K562 (cell line): ENCODE data around the gene ACBD6. TPM values are rescaled to one million over a fixed set of nuclear protein-coding genes. Genes with fewer than 3 reads are reported as not detected.

ENCODE experiments used
- BMI1 ChIP-seq: fragments of 150-350 bp; IDR thresholded peaks from 2 replicates; pipeline ENCODE4 v1.6.1; 2014; ENCODE audit warnings: low read length
- HMG20B ChIP-seq: fragments of 250-450 bp; sonication (Bioruptor Pico); IDR thresholded peaks from 2 replicates; pipeline ENCODE4 v1.5.0; 2021; ENCODE audit warnings: mild to moderate bottlenecking
- KDM5B ChIP-seq: fragments of 200-600 bp; sonication (generic); IDR thresholded peaks from 2 replicates; pipeline ENCODE4 v1.6.1; 2012; ENCODE audit warnings: low read depth, mild to moderate bottlenecking, moderate library complexity, low read length, control low read depth, inconsistent platforms; ENCODE audit not compliant: insufficient replicate concordance
- L3MBTL2 ChIP-seq: fragments of 450-650 bp; IDR thresholded peaks from 2 replicates; pipeline ENCODE4 v1.6.1; 2016; ENCODE audit warnings: mild to moderate bottlenecking, moderate library complexity
- TOE1 ChIP-seq, 2 experiments: fragments of 450-650 bp in 1 of 2; sonication (generic) in 1 of 2; formaldehyde crosslinking in 1 of 2; IDR thresholded peaks; 2 replicates each; pipeline versions ENCODE4 v1.7.1 to v1.8.0; 2016 to 2022; ENCODE audit warnings: borderline replicate concordance in 2 of 2, mild to moderate bottlenecking in 2 of 2, antibody characterized with exemption in 1 of 2, inconsistent platforms in 1 of 2, low read depth in 1 of 2, missing genetic modification reagents in 1 of 2, moderate library complexity in 1 of 2
- ZFPM2 ChIP-seq: fragments of 250-450 bp; sonication (Bioruptor Pico); IDR thresholded peaks from 2 replicates; pipeline ENCODE4 v1.5.1; 2022; ENCODE audit warnings: mild to moderate bottlenecking
- ZNF318 ChIP-seq, 2 experiments: fragments of 450-650 bp; IDR thresholded peaks; 2 replicates each; pipeline ENCODE4 v1.6.1; 2016; ENCODE audit warnings: mild to moderate bottlenecking in 2 of 2, borderline replicate concordance in 1 of 2, low read depth in 1 of 2, moderate library complexity in 1 of 2
- ZNF384 ChIP-seq: IDR thresholded peaks from 2 replicates; pipeline ENCODE4 v1.6.1; 2012; ENCODE audit warnings: low read depth, low read length, improper control_type of control experiment
- polyA plus RNA-seq, 8 experiments: library from polyadenylated mRNA; depleted of rRNA in 4 of 8; stranded (reverse) in 5 of 8; unstranded in 3 of 8; fragments of >200 nt; fragmentation: Nextera tagmentation in 2 of 8; fragmentation: Illumina TruSeq in 1 of 8; extraction: Ambion mirVana in 2 of 8; extraction: Trizol in 1 of 8; gene quantifications; 2 replicates each; pipeline versions ENCODE4 v1.2.1 to v1.2.3, GENCODE V29; 2011 to 2014; ENCODE audit warnings: inconsistent platforms in 1 of 8, missing spikeins in 1 of 8
- total RNA-seq, 7 experiments: library from RNA; depleted of rRNA in 6 of 7; stranded (reverse); fragments of >200 nt in 6 of 7; fragmentation: Illumina TruSeq in 2 of 7; extraction: Trizol in 2 of 7; gene quantifications; 2 replicates each; pipeline versions ENCODE4 v1.2.1 to v1.2.3, GENCODE V29; 2011 to 2021; ENCODE audit warnings: low replicate concordance in 1 of 7

ACBD6 gene
- total and polyA plus RNA-seq, 9 of the 15 experiments (the other 6 are each of a cell fraction or from before 2014, with no cell fraction given): 16.9 to 107 (median 77.7) TPM

DNA sequence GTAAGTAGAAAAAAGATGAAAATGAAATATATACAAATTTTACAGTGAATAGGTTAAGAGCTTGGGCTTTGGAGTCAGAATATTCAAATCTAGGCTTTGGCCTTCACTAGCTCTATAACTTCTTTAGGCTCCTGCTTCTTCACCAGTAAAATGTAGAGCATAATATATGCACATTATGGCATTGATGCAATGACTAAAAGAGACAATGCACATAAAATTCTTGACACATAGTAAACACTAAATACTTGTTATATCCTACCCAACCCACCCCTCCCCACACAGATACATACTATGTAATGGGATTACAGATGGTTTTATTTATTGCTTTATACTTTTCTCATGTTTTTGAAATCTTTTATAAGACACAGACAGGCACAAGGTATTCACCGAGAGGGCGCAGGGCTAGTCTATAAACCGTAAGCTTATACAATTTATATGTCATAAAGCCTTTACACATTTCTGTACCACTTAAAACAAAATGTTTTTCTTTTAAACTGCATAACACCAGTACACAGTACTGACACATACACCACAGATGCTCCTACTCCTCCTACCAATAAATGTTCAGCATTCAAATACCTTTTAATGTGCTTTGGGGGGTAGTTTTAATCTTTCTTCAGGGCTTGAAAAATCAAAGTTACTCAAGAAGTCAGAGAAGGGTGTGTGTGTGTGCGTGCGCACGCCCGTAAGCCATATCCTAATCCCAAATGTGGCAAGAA, 109.8 kb downstream of the ACBD6 start (continued):
- no peak for TF ChIP-seq BMI1
- TF ChIP-seq KDM5B: no peak
- TF ChIP-seq L3MBTL2: no peak
- no peak for TF ChIP-seq ZNF384
- TF ChIP-seq HMG20B (CRISPR knock-in tag): no peak
- no peak for TF ChIP-seq ZNF318 (IDR thresholded peaks at IDR 0.05; ENCODE audit: borderline replicate concordance in 1 of 2, low read depth in 1 of 2)
- TF ChIP-seq ZFPM2 (CRISPR knock-in tag): no peak
- no peak for TF ChIP-seq TOE1 (IDR thresholded peaks at IDR 0.05; ENCODE audit: borderline replicate concordance)
- TF ChIP-seq TOE1 (CRISPR knock-in tag; IDR thresholded peaks at IDR 0.05; ENCODE audit: borderline replicate concordance, low read depth): no peak
